GM21515 (cell line): ENCODE data around the gene NEURL1.
"Not testable (repeated sequence)": the region's sequence is repeated elsewhere in the genome, so short reads cannot be mapped to it uniquely, and the experiment has no call there.

Source experiments
- ATAC-seq: cut with Tn5 transposase; IDR thresholded peaks from one replicate; pipeline ENCODE4 v1.9.1; 2021; ENCODE audit not compliant: unreplicated experiment

Gene NEURL1

GRCh38 chr10:103513380-103514060 is 20.0 kb downstream of the NEURL1 start:
- no peak for ATAC-seq

- no peak for ATAC-seq
Measured at GRCh38 chr10:103514244-103514643, 20.7 kb downstream of the NEURL1 start.

DNA sequence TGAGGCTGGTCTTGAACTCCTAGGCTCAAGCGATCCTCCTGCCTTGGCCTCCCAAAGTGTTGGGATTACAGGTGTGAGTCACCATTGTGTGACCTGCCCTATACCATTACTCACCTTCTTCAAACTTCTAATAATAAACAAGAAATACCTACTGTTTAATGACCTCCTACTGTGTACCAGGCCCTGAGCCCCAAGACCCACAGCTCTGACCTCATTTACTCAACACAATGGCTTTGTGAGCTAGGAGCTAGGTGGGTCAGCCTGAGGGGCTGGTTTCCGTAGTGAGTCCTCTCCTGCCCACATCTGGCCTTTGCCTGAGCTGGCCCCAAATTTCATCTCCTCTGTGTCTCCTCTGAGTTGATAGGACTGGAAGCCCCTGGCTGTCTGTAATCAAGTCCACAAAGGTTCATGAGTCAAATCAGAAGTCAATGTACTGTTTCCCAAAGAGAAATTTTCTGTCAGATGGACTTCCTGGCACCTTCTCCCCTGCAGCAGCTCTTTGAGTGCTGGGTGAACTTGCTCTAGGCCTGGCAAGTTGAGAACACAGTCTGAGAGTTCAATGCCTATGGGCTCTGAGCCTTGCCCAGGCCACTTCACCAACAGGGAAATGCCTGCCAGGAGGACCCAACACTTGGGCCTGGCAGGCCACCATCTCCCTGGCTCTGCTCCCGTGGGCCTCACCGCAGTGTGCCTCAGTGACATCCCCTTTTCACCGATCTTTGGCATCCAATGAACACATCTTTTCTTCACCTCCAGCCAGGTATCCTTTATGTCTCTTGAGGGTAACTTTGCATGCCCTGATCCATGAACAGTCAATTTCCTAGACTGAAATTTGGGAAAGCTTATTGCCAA is 24.0 kb downstream of the NEURL1 start:
- no peak for ATAC-seq

DNA sequence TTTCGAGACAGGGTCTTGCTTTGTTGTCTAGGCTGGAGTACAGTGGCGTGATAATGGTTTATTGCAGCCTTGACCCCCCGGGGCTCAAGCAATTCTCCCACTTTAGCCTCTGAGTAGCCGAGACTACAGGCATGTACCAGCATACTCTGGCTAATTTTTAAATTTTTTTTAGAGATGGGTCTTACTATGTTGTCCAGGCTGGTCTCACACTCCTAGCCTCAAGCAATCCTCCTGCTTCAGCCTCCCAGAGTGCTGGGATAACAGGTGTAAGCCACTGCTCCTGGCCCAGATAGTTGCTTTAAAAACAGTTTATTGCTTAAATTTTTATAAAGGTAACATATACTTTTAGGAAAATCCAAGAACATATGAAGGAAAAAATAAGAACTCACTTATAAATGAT is 26.3 kb downstream of the NEURL1 start:
- ATAC-seq = no peak

DNA sequence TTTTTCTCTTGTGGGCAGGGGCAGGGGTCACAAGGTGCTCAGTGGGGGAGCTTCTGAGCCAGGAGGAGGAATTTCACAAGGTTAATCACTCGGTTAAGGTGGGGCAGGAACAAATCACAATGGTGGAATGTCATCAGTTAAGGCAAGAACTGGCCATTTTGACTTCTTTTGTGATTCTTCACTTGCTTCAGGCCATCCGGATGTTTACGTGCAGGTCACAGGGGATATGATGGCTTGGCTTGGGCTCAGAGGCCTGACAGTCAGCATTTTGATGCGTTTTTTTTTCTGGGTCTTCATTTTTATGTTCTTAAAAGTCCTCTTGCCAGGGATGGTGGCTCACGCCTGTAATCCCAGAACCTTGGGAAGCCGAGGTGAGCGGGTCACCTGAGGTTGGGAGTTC is 28.5 kb downstream of the NEURL1 start:
- ATAC-seq = not testable (repeated sequence)

DNA sequence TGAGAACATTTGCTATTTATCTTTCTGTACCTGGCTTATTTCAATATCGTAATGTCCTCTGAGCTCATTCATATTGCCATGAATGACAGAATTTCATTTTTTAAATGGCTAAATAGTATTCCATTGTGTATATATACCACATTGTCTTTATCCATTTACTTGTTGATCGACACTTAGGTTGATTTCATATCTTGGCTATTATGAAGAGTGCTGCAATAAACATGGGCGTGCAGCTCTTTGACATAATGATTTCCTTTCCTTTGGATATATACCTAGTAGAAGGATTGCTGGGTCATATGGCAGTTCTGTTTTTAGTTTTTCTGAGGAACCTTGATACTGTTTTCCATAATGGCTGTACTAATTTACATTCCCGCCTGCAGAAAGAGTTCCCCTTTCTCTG is 30.2 kb downstream of the NEURL1 start:
- ATAC-seq = no peak

DNA sequence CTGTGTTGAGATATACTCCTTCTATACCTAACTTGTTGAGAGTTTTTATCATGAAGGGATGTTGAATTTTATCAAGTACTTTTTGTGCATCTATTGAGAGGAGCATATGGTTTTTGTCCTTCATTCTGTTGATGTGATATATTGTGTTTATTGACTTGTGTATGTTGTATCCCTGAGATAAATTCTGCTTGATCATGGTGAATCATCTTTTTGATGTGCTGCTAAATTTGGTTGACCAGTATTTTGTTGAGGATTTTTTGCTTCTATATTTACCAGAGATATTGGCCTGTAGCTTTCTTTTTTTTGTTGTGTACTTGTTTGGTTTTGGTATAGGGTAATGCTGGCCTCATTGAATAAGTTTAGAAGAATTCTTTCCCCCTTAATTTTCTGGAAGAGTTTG is 32.4 kb downstream of the NEURL1 start:
- no peak for ATAC-seq

DNA sequence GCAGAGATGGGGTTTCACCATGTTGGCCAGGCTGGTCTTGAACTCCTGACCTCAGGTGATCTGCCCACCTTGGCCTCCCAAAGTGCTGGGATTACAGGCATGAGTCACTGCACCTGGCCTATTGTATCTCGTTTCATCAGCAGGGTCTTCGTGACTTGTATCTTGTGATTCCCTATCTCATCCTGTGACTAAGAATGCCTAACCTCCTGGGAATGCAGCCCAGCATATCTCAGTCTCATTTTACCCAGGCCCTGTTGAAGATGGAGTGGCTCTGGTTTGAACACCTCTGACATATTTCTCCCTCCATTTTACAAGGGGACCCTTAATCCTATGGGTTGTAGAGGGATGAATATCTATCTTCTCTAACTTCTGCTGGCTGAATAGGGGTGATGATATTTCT is 34.0 kb downstream of the NEURL1 start:
- ATAC-seq = not testable (repeated sequence)

DNA sequence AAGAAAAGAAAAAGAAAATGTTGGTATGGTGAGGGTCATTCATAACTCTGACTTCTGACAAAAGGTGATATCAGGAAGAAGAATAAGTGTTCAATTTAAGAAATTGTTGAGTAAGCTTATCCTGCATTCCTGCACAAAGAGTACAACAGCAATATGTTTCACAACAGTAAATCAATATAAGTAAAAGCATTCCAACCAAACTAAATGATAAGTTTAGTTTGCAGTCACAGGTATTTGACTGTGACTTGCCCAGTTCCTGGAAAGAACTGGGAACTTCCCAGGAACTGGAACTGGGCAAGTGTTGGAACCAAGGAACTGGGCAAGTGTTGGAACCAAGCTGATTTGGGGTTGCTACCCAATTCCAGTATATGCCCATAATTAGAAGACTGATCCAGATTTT is 35.0 kb downstream of the NEURL1 start:
- ATAC-seq = no peak

DNA sequence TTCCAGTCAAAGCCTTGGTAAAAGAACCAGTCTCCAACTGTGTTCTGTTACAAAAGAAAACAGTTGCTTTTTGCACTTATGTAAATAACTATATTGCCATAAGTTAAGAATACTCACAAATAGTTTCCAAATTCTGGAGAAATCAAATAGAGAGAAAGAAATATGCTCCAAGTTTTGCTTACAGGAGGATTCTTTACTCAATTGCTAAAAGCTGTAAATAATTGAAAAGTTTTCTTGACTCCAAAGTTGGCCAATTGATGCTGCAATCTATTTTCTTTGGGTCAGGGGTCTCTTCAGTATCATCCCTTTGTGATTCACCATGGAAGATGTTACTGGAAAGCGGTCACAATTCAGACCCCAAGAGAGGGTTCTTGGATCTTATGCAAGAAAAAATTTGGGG is 36.0 kb downstream of the NEURL1 start:
- ATAC-seq = no peak

- no peak for ATAC-seq
Measured at GRCh38 chr10:103533827-103534226, 40.3 kb downstream of the NEURL1 start.

- ATAC-seq = no peak
Measured at GRCh38 chr10:103534621-103535498, 41.4 kb downstream of the NEURL1 start.

DNA sequence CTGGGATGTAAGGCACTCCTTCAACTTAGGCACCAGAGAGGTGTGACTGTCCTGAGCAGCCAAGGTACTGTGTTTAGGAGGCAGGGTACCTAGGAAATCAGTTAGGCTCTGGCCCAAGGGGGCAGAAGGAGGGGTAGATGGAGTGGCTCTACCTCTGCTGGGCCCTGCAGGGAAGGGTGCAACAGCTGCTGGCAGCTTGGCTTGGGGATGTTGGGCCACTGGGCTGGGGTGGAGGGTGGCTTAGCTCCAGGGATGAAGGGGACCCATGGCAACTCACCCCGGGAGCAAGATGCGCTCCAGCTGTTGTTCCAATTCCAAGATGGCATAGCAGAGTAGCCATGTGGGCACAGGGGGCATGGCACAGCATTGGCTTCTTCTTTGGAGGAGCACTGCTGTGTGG is 42.1 kb downstream of the NEURL1 start:
- ATAC-seq = no peak

DNA sequence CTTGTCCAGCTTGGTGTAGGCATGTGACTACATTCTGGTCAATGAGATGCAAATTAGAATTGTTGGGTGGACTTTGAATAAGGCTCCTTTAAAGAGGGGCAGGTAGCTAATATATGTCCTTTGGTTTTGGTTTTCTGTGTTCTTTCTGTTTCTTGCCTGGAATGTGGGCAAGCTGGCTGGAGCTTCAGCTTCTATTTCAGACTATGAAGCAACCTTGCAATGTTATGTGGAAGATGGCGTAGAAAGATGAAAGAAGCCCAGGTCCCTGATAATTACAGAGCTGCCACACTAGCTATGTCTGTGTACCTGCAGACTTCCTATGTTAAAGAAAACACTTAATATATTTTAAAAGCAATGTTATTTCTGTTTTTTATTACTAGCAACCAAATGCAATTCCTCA is 46.2 kb downstream of the NEURL1 start:
- ATAC-seq = no peak

GRCh38 chr10:103540722-103541121 is 47.2 kb downstream of the NEURL1 start:
- ATAC-seq = no peak

GRCh38 chr10:103541616-103542015 is 48.1 kb downstream of the NEURL1 start:
- no peak for ATAC-seq

- ATAC-seq = no peak
Measured at GRCh38 chr10:103542764-103543616, 49.5 kb downstream of the NEURL1 start.

- ATAC-seq = no peak
Measured at GRCh38 chr10:103543617-103544525, 50.4 kb downstream of the NEURL1 start.

- ATAC-seq = no peak
Measured at GRCh38 chr10:103544657-103545310, 51.3 kb downstream of the NEURL1 start.
